Karpas-422 (cell line): ENCODE results near the gene CHRNA4. TPM values are rescaled to one million over a fixed set of nuclear protein-coding genes. Genes with fewer than 3 reads are reported as not detected.

Source experiments
- DNase-seq: peaks from one replicate; pipeline ENCODE4 v3.0.0-alpha.2; 2015
- H2AFZ ChIP-seq: fragments of 200-600 bp; sonication (generic); 2 replicates; pipeline ENCODE4 v1.6.1; 2014; ENCODE audit warnings: antibody characterized with exemption, low read length, mixed read lengths
- H3K27ac ChIP-seq: fragments of 200-600 bp; sonication (generic); 2 replicates; pipeline ENCODE4 v1.5.1; 2014; ENCODE audit warnings: mild to moderate bottlenecking, low read length, moderate library complexity
- H3K27me3 ChIP-seq: fragments of 200-600 bp; sonication (generic); 2 replicates; pipeline ENCODE4 v1.6.1; 2014; ENCODE audit warnings: low read length, mixed read lengths
- H3K36me3 ChIP-seq: fragments of 200-600 bp; sonication (generic); 2 replicates; pipeline ENCODE4 v1.6.1; 2014; ENCODE audit warnings: low read length, mixed read lengths; ENCODE audit not compliant: insufficient read depth
- H3K4me1 ChIP-seq: fragments of 200-600 bp; sonication (generic); 2 replicates; pipeline ENCODE4 v1.6.1; 2014; ENCODE audit warnings: mild to moderate bottlenecking, low read length, mixed read lengths
- H3K4me2 ChIP-seq: fragments of 200-600 bp; sonication (generic); 2 replicates; pipeline ENCODE4 v1.6.1; 2014; ENCODE audit warnings: low read length, low read depth, mild to moderate bottlenecking; ENCODE audit not compliant: poor library complexity, severe bottlenecking
- H3K4me3 ChIP-seq: fragments of 200-600 bp; sonication (generic); 2 replicates; pipeline ENCODE4 v1.5.1; 2014; ENCODE audit warnings: mild to moderate bottlenecking, antibody characterized with exemption, low read length, mixed read lengths
- H3K79me2 ChIP-seq: fragments of 200-600 bp; sonication (generic); 2 replicates; pipeline ENCODE4 v1.6.1; 2014; ENCODE audit warnings: mild to moderate bottlenecking, low read length, mixed read lengths
- H3K9ac ChIP-seq: fragments of 200-600 bp; sonication (generic); 2 replicates; pipeline ENCODE4 v1.6.0; 2014; ENCODE audit warnings: low read length
- H3K9me2 ChIP-seq: fragments of 200-600 bp; sonication (generic), shearing (Covaris generic); replicated peaks from 2 replicates; pipeline ENCODE4 v1.6.0; 2014; ENCODE audit warnings: mild to moderate bottlenecking, low read length, moderate library complexity; ENCODE audit not compliant: insufficient read depth
- H3K9me3 ChIP-seq: fragments of 300-700, 200-600 bp; sonication (generic); 2 replicates; pipeline ENCODE4 v1.6.1; 2014; ENCODE audit warnings: low read length, mixed read lengths
- H4K20me1 ChIP-seq: fragments of 200-600 bp; sonication (generic); 2 replicates; pipeline ENCODE4 v1.6.1; 2014; ENCODE audit warnings: mild to moderate bottlenecking, antibody characterized with exemption, low read length, low read depth; ENCODE audit not compliant: insufficient read depth
- total RNA-seq: library from RNA; depleted of rRNA; stranded (reverse); fragments of >200 nt; shearing (Covaris generic); gene quantifications from 2 replicates; pipeline ENCODE4 v1.2.3, GENCODE V29; 2014; ENCODE audit warnings: low replicate concordance

CHRNA4 gene
- total RNA-seq, 1 experiment from 2014 or later: not detected

DNA sequence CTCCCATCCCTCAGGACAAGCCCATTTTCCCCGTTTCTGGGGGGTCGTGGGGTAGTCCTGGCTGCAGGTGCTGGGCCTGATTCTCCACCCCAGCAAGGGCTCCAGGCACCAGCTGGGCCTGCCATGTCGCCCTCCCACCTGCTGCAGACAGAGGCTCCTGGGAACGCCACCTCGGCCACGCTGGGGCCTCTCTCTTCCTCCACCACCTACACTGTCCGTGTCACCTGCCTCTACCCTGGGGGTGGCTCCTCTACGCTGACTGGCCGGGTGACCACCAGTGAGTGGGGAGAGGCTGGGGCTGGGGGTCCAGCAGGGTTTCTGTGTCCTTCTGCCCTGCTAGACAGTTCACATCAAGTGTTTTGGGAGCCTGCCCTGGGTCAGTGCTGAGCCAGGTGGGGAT, 48.9 kb downstream of the CHRNA4 start:
- Histone ChIP-seq H3K4me1 (peaks cover 7% of the 10 kb centered on the region; the same call in 1 of the 2 replicates), H3K9me3 (no peaks in the 10 kb centered on the region), H3K4me3 (no peak overlapping the region), H3K36me3 (no peaks in the 10 kb centered on the region), H3K27me3 (no peaks in the 10 kb centered on the region), H2AFZ (no peak overlapping the region), H3K79me2 (no peaks in the 10 kb centered on the region), H3K9me2 (no peaks in the 10 kb centered on the region), H3K27ac (no peak overlapping the region), H4K20me1 (no peaks in the 10 kb centered on the region), H3K9ac (no peak overlapping the region), H3K4me2 (no peak overlapping the region)
- no peak for DNase-seq

- no peak overlapping the region for H3K4me3 ChIP-seq
- no peaks in the 10 kb centered on the region for H3K9me3 ChIP-seq
- no peak overlapping the region for H3K4me2 ChIP-seq
- no peaks in the 10 kb centered on the region for H3K9me2 ChIP-seq
- DNase-seq: no peak
- no peaks in the 10 kb centered on the region for H3K27me3 ChIP-seq
- no peaks in the 10 kb centered on the region for H3K36me3 ChIP-seq
- H3K9ac ChIP-seq: no peak overlapping the region
- H3K27ac ChIP-seq: no peak overlapping the region
- H2AFZ ChIP-seq: no peak overlapping the region
- no peaks in the 10 kb centered on the region for H3K79me2 ChIP-seq
- H4K20me1 ChIP-seq: no peaks in the 10 kb centered on the region
- peaks cover 7% of the 10 kb centered on the region; the same call in 1 of the 2 replicates for H3K4me1 ChIP-seq
Measured at GRCh38 chr20:63311833-63312243, 49.3 kb downstream of the CHRNA4 start.

DNA sequence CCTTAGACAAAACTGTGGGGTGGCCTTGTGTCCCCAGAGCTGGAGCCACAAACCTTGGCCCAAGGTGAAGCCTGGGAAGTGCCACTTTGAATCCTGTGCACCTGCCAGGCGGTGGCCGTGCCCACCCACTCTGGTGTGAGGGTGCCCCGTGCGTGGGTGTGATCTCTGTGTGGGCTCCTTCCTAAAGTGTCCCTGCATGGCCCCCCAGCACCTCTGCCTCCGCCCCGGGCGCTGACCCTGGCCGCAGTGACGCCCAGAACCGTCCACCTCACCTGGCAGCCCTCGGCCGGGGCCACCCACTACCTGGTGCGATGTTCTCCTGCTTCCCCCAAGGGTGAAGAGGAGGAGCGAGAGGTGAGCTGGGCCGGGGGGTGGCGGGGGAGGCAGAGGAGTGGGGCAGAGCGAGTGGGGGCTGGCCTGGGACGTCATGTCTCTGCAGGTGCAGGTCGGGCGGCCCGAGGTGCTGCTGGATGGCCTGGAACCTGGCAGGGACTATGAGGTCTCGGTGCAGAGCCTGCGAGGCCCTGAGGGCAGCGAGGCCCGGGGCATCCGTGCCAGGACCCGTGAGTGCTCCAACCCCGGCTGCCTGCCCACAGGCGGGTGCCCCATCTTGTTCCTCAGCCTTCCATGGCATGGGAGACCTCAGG, 49.8 kb downstream of the CHRNA4 start:
- H3K27ac ChIP-seq: no peak overlapping the region
- no peak overlapping the region for H3K4me3 ChIP-seq
- H2AFZ ChIP-seq: no peak overlapping the region
- H3K27me3 ChIP-seq: no peaks in the 10 kb centered on the region
- no peak overlapping the region for H3K9ac ChIP-seq
- no peaks in the 10 kb centered on the region for H3K79me2 ChIP-seq
- no peaks in the 10 kb centered on the region for H3K9me3 ChIP-seq
- DNase-seq: no peak
- H3K9me2 ChIP-seq: no peaks in the 10 kb centered on the region
- H3K36me3 ChIP-seq: no peaks in the 10 kb centered on the region
- peaks cover 7% of the 10 kb centered on the region; the same call in 1 of the 2 replicates for H3K4me1 ChIP-seq
- no peaks in the 10 kb centered on the region for H4K20me1 ChIP-seq
- no peak overlapping the region for H3K4me2 ChIP-seq

GRCh38 chr20:63310265-63310991, 50.7 kb downstream of the CHRNA4 start:
- H3K4me2 ChIP-seq: no peak overlapping the region
- H3K36me3 ChIP-seq: no peaks in the 10 kb centered on the region
- no peak for DNase-seq
- peaks cover 7% of the 10 kb centered on the region; the same call in 1 of the 2 replicates for H3K4me1 ChIP-seq
- H2AFZ ChIP-seq: no peak overlapping the region
- H3K9ac ChIP-seq: no peak overlapping the region
- H3K4me3 ChIP-seq: no peak overlapping the region
- H3K27me3 ChIP-seq: no peaks in the 10 kb centered on the region
- no peak overlapping the region for H3K27ac ChIP-seq
- H3K79me2 ChIP-seq: no peaks in the 10 kb centered on the region
- H4K20me1 ChIP-seq: no peaks in the 10 kb centered on the region
- no peaks in the 10 kb centered on the region for H3K9me3 ChIP-seq
- H3K9me2 ChIP-seq: no peaks in the 10 kb centered on the region

DNA sequence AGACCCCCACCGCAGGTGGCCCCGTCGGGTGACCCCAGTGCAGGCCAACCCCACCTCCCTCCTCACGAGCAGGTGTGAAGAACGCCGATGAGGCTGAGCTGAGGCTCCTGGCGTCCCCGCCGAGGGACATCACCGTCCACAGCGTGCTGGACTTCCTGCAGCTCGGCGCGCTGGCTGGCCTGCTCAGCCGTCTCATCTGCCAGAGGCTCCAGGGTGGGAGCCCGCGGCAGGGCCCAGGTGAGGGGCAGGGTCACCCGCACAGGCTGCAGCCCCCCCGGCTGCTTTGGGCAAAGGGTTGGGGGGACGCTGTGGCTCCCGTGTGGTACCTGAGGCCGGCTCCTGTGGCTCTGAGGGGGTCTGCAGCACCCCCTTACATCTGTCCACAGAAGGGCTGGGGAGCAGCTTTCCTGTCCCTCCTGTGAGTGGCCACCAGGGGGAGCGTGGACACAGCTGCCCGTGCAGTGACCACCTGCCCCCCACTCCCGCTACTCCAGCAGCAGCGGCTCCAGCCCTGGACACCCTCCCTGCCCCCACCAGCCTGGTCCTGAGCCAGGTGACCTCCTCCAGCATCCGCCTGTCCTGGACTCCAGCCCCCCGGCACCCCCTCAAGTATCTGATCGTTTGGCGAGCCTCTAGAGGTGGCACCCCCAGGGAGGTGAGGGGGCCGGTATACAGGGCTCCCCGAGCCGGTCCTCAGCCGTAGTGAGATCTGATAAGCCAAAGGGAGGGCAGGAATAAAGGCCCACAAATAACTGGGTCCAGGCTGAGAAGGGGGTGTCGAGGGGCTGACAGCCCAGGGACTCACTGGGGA, 51.7 kb downstream of the CHRNA4 start:
- no peaks in the 10 kb centered on the region for H3K36me3 ChIP-seq
- no peak overlapping the region for H3K27ac ChIP-seq
- H3K4me1 ChIP-seq: peaks cover 7% of the 10 kb centered on the region; the same call in 1 of the 2 replicates
- H4K20me1 ChIP-seq: no peaks in the 10 kb centered on the region
- no peaks in the 10 kb centered on the region for H3K9me3 ChIP-seq
- no peak overlapping the region for H3K4me3 ChIP-seq
- no peak overlapping the region for H2AFZ ChIP-seq
- H3K79me2 ChIP-seq: no peaks in the 10 kb centered on the region
- no peak overlapping the region for H3K4me2 ChIP-seq
- H3K9ac ChIP-seq: no peak overlapping the region
- no peaks in the 10 kb centered on the region for H3K9me2 ChIP-seq
- H3K27me3 ChIP-seq: no peaks in the 10 kb centered on the region
- DNase-seq: peak; percentile 62

- Histone ChIP-seq H3K27me3 (no peaks in the 10 kb centered on the region), H3K4me1 (peaks cover 7% of the 10 kb centered on the region; the same call in 1 of the 2 replicates), H3K36me3 (no peaks in the 10 kb centered on the region), H3K4me3 (no peak overlapping the region), H2AFZ (no peak overlapping the region), H3K27ac (no peak overlapping the region), H4K20me1 (no peaks in the 10 kb centered on the region), H3K9ac (no peak overlapping the region), H3K9me2 (no peaks in the 10 kb centered on the region), H3K79me2 (no peaks in the 10 kb centered on the region), H3K4me2 (no peak overlapping the region), H3K9me3 (no peaks in the 10 kb centered on the region)
- DNase-seq: no peak
Measured at GRCh38 chr20:63308218-63308911, 52.8 kb downstream of the CHRNA4 start.

- DNase-seq: no peak
- no peak overlapping the region for H3K4me2 ChIP-seq
- no peak overlapping the region for H3K27ac ChIP-seq
- H3K4me3 ChIP-seq: no peak overlapping the region
- H3K4me1 ChIP-seq: peaks cover 7% of the 10 kb centered on the region; the same call in 1 of the 2 replicates
- no peaks in the 10 kb centered on the region for H3K79me2 ChIP-seq
- H3K27me3 ChIP-seq: no peaks in the 10 kb centered on the region
- H3K36me3 ChIP-seq: no peaks in the 10 kb centered on the region
- H3K9me3 ChIP-seq: no peaks in the 10 kb centered on the region
- H2AFZ ChIP-seq: no peak overlapping the region
- no peaks in the 10 kb centered on the region for H4K20me1 ChIP-seq
- H3K9me2 ChIP-seq: no peaks in the 10 kb centered on the region
- no peak overlapping the region for H3K9ac ChIP-seq
Measured at GRCh38 chr20:63307538-63308217, 53.5 kb downstream of the CHRNA4 start.
